DOHH2 (cell line): ENCODE measurements around the gene TMEM132D.

ENCODE experiments used
- EZH2phosphoT487 ChIP-seq: fragments of 200-600 bp; sonication (generic); IDR thresholded peaks from 2 replicates; pipeline ENCODE4 v1.6.1; 2017; ENCODE audit warnings: borderline replicate concordance, mild to moderate bottlenecking, antibody characterized with exemption, low read length, moderate library complexity, mixed read lengths
- TF ChIP-seq, protein P1 (sequence below): fragments of 200-600 bp; sonication (generic); IDR thresholded peaks from one replicate; pipeline ENCODE4 v1.5.1; 2014; ENCODE audit warnings: antibody characterized with exemption, mild to moderate bottlenecking, low read depth, low read length; ENCODE audit not compliant: poor library complexity, severe bottlenecking

DNA sequence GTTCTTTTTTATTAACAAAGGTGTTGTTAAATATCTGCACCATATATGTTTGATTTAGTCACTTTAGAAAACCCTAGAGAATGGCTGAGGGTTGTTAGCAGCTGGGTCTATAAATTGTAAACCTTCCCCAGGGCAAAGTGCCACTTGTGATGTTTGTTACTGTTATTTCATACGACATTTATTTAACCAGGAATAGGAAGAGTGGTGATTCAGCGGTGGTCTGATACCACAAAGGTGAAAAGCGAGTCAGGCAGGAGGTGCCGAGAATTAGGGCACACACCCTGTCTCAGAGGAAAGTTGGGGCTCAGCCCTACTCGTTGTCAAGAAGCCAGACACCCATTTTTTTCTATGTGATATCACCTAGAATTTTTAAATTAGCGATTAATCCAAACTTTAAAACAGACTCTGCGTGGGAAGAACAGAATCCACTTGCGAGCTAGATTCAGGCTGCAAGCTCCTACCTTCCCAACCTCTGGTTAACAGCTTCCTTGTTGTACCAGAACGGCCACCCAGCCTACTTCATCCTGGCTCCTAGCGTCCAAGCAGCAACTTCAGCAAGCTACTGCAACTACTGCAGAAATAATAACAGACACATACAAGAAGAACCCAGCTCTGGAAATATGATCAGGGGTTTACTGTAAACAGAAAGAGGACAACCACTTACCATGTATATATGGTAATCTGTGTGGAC is 126.7 kb downstream of the TMEM132D start:
- TF ChIP-seq, protein P1, sequence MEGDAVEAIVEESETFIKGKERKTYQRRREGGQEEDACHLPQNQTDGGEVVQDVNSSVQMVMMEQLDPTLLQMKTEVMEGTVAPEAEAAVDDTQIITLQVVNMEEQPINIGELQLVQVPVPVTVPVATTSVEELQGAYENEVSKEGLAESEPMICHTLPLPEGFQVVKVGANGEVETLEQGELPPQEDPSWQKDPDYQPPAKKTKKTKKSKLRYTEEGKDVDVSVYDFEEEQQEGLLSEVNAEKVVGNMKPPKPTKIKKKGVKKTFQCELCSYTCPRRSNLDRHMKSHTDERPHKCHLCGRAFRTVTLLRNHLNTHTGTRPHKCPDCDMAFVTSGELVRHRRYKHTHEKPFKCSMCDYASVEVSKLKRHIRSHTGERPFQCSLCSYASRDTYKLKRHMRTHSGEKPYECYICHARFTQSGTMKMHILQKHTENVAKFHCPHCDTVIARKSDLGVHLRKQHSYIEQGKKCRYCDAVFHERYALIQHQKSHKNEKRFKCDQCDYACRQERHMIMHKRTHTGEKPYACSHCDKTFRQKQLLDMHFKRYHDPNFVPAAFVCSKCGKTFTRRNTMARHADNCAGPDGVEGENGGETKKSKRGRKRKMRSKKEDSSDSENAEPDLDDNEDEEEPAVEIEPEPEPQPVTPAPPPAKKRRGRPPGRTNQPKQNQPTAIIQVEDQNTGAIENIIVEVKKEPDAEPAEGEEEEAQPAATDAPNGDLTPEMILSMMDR, result no peak
- no peak for TF ChIP-seq EZH2phosphoT487
